CD4-positive, alpha-beta T cell (primary cell): ENCODE measurements around the gene PTP4A2. TPM values are rescaled to one million over a fixed set of nuclear protein-coding genes. Genes with fewer than 3 reads are reported as not detected.
"Not testable (repeated sequence)": the region's sequence is repeated elsewhere in the genome, so short reads cannot be mapped to it uniquely, and the experiment has no call there.

ENCODE experiments used
- ATAC-seq: fragments of 200-7000 bp; cut with Tn5 transposase; one replicate; pipeline ENCODE4 v1.10.0; 2022; ENCODE audit warnings: mild to moderate bottlenecking; ENCODE audit not compliant: poor library complexity
- CTCF ChIA-PET: fragments of 350-600 bp; sonication (Branson Sonifier 250); formaldehyde crosslinking; loops from one replicate; lab custom pipeline; 2021; ENCODE audit warnings: antibody characterized with exemption, inconsistent platforms; lab: Charles Lee
- POLR2A ChIA-PET: fragments of 350-600 bp; sonication (Branson Sonifier 250); formaldehyde crosslinking; loops from one replicate; lab custom pipeline; 2021; ENCODE audit warnings: antibody characterized with exemption, inconsistent platforms; lab: Charles Lee
- DNase-seq, 14 experiments: peaks; one replicate each; pipeline ENCODE4 v3.0.0-alpha.2; 2013 to 2020; ENCODE audit warnings: mixed read lengths in 2 of 14
- H3K27ac ChIP-seq, 2 donors: one replicate each; pipeline versions ENCODE4 v1.5.1 to v1.7.0; 2013; ENCODE audit warnings: low read length in 2 of 2, low read depth in 1 of 2, mild to moderate bottlenecking in 1 of 2
- H3K27me3 ChIP-seq, 2 experiments: 1 replicate in 1 of 2; 2 replicates in 1 of 2; pipeline versions ENCODE4 v1.6.1 to v1.7.0; 2013; ENCODE audit warnings: low read length in 2 of 2, control low read depth in 1 of 2, mild to moderate bottlenecking in 1 of 2, moderate library complexity in 1 of 2; ENCODE audit not compliant: insufficient read depth in 2 of 2, control insufficient read depth in 1 of 2
- H3K36me3 ChIP-seq: one replicate; pipeline ENCODE4 v1.6.1; 2013; ENCODE audit warnings: low read length, control low read depth; ENCODE audit not compliant: insufficient read depth
- H3K4me1 ChIP-seq: one replicate; pipeline ENCODE4 v1.6.1; 2013; ENCODE audit warnings: low read length, control low read depth; ENCODE audit not compliant: insufficient read depth
- H3K4me3 ChIP-seq: one replicate; pipeline ENCODE4 v1.5.1; 2013; ENCODE audit warnings: mild to moderate bottlenecking, low read length, moderate library complexity
- H3K9me3 ChIP-seq, 2 experiments: 1 replicate in 1 of 2; 2 replicates in 1 of 2; pipeline versions ENCODE4 v1.6.1 to v1.7.0; 2013; ENCODE audit warnings: low read length in 2 of 2, mild to moderate bottlenecking in 2 of 2, control low read depth in 1 of 2, moderate library complexity in 1 of 2; ENCODE audit not compliant: control insufficient read depth in 1 of 2, insufficient read depth in 1 of 2
- H3K27ac Mint-ChIP-seq: one replicate; pipeline ENCODE4 v1.8.0; 2020; ENCODE audit warnings: mixed read lengths
- H3K27me3 Mint-ChIP-seq: one replicate; pipeline ENCODE4 v1.8.0; 2021; ENCODE audit warnings: mixed read lengths
- H3K36me3 Mint-ChIP-seq: one replicate; pipeline ENCODE4 v1.8.0; 2021; ENCODE audit warnings: low read depth, mixed read lengths
- H3K4me1 Mint-ChIP-seq: one replicate; pipeline ENCODE4 v1.8.0; 2021; ENCODE audit warnings: low read depth, mixed read lengths
- H3K4me3 Mint-ChIP-seq: one replicate; pipeline ENCODE4 v1.8.0; 2020; ENCODE audit warnings: mild to moderate bottlenecking, mixed read lengths
- H3K9me3 Mint-ChIP-seq: one replicate; pipeline ENCODE4 v1.8.0; 2020; ENCODE audit warnings: mixed read lengths
- intact Hi-C, 2 experiments: fragments of 100-400 bp; cut with DNase I in 1 of 2; cut with micrococcal nuclease in 1 of 2; formaldehyde crosslinking; loops; one replicate each; pipeline versions ENCODE4 v1.15.1 to v1.9.0; 2023 to 2025; cut with DNase I, micrococcal nuclease
- total RNA-seq, 174 experiments: library from RNA in 2 of 174; stranded (reverse) in 2 of 174; gene quantifications; one replicate each; pipeline ENCODE4 v1.2.3 and lab custom pipeline; 2021 to 2026
- TF ChIP-seq, protein P1 (sequence below): fragments of 200-600 bp; IDR thresholded peaks from one replicate; pipeline ENCODE4 v1.8.0; 2022; ENCODE audit warnings: antibody characterized with exemption, mild to moderate bottlenecking

PTP4A2 gene
- total RNA-seq, 2 experiments from 2014 or later = 282 to 287 TPM

DNA sequence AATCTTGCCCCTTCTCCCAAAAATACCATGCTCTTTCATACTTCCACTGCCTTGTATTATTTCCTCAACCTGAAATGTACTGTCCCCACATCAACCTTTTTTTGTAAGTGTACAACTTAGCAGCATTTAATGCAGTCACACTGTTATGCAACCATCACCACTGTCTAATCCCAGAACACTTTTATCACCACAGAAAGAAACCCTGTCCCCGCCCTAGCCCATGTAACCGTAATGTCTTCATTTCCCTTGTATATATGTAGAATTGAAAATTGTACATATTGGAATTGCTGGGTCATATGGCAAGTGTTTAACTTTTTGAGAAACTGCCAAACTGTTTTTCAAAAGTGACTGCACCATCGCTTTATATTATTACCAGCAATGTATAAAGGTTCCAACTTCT lies 37.4 kb downstream of the PTP4A2 start:
- intact Hi-C loops = no loop called here
- H3K27ac Mint-ChIP-seq = no peak overlapping the region
- Histone ChIP-seq H3K9me3 (no peaks in the 10 kb centered on the region), H3K4me1 (no peaks in the 10 kb centered on the region), H3K27me3 (no peaks in the 10 kb centered on the region), H3K4me3 (no peak overlapping the region), H3K27ac (no peak overlapping the region), H3K36me3 (peaks cover 5% of the 10 kb centered on the region)
- ChIA-PET CTCF (interaction anchor here (0.9 kb wide), 1 partner anchor 21 kb away, joined by 3 read pairs; no protein-coding TSS in a partner anchor), POLR2A (interaction anchor here (2.5 kb wide), 1 partner anchor 11 kb away, joined by 8 read pairs; no protein-coding TSS in a partner anchor)
- TF ChIP-seq, protein P1, sequence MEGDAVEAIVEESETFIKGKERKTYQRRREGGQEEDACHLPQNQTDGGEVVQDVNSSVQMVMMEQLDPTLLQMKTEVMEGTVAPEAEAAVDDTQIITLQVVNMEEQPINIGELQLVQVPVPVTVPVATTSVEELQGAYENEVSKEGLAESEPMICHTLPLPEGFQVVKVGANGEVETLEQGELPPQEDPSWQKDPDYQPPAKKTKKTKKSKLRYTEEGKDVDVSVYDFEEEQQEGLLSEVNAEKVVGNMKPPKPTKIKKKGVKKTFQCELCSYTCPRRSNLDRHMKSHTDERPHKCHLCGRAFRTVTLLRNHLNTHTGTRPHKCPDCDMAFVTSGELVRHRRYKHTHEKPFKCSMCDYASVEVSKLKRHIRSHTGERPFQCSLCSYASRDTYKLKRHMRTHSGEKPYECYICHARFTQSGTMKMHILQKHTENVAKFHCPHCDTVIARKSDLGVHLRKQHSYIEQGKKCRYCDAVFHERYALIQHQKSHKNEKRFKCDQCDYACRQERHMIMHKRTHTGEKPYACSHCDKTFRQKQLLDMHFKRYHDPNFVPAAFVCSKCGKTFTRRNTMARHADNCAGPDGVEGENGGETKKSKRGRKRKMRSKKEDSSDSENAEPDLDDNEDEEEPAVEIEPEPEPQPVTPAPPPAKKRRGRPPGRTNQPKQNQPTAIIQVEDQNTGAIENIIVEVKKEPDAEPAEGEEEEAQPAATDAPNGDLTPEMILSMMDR = no peak
- DNase-seq (no peak), ATAC-seq (no peak)
- peaks cover 21% of the 10 kb centered on the region for H3K36me3 Mint-ChIP-seq
- H3K9me3 Mint-ChIP-seq = peaks cover 2% of the 10 kb centered on the region
- H3K4me3 Mint-ChIP-seq = no peak overlapping the region
- no peaks in the 10 kb centered on the region for H3K27me3 Mint-ChIP-seq
- H3K4me1 Mint-ChIP-seq = peaks cover 41% of the 10 kb centered on the region

DNA sequence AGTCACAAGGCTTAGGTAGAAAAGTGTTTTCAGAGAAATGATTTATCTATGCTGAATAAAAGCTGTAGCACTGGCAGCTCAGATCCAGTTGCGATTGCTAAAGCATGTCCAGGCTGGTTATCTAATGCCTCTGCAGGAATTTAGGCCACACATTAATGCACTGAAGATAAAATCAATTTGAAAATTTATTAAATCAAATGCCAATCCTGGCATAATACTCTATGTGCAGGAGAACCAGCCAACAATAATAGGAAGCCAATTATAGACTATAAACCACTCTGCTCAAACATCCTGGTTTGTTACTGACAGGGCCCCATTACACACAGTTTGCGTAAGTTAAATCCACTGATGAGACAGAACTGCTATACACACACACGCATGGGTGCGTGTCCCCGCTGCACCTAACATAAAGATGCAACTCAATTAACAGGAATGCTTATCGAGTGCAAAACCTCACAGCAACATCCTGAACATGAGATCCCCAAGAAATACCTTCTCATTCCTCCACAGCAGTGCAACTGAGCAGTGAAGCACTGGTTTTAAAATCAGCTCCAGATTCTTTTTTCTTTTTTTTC lies 40.6 kb downstream of the PTP4A2 start:
- ChIA-PET CTCF (no interaction called here), POLR2A (interaction anchor here (1.2 to 2.0 kb wide), 2 partner anchors 9 to 41 kb away, joined by 5 to 7 read pairs; partner anchors contain the start of gene PTP4A2)
- intact Hi-C loops = loop anchor here in 1 of 2 experiments (5.0 kb wide), 1 partner anchor 35 kb away; no protein-coding TSS in a partner anchor

DNA sequence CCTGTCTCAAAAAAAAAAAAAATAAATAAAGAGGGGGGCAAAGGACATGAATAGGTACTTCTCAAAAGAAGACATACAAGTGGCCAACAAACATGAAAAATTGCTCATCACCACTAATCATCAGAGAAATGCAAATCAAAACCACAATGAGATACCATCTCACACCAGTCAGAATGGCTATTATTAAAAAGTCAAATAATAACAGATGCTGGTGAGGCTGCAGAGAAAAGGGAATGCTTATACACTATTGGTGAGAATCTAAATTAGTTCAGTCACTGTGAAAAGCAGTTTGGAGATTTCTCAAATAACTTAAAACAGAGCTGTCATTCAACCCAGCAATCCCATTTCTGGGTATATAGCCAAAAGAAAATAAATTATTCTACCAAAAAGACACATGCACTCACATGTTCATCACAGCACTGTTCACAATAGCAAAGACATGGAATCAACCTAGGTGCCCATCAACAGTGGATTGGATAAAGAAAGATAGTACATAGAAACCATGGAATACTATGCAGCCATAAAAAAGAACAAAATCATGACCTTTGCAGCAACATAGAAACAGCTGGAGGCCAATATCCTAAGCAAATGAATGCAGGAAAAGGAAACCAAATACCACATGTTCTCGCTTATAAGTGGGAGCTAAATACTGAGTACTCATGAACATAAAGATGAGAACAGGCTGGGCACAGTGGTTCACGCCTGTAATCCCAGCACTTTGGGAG lies 42.5 kb downstream of the PTP4A2 start:
- H3K27ac Mint-ChIP-seq, H3K27me3 Mint-ChIP-seq, H3K36me3 Mint-ChIP-seq, H3K9me3 ChIP-seq, H3K36me3 ChIP-seq, DNase-seq, H3K27ac ChIP-seq, ATAC-seq, H3K4me3 ChIP-seq, H3K4me1 ChIP-seq, H3K9me3 Mint-ChIP-seq, H3K27me3 ChIP-seq, H3K4me3 Mint-ChIP-seq, H3K4me1 Mint-ChIP-seq: not testable (repeated sequence)
- ChIA-PET CTCF (interaction anchor here (1.1 kb wide), 1 partner anchor 11 kb away, joined by 3 read pairs; no protein-coding TSS in a partner anchor), POLR2A (interaction anchor here (2.0 kb wide), 1 partner anchor 43 kb away, joined by 7 read pairs; the partner anchor contains the start of gene PTP4A2)
- intact Hi-C loops = loop anchor here in 1 of 2 experiments (5.0 kb wide), 1 partner anchor 37 kb away; no protein-coding TSS in a partner anchor

More for the DNA sequence above, 40.6 kb downstream of the PTP4A2 start:
- Histone ChIP-seq H3K4me1 (no peaks in the 10 kb centered on the region), H3K9me3 (no peaks in the 10 kb centered on the region), H3K27me3 (no peaks in the 10 kb centered on the region), H3K36me3 (no peaks in the 10 kb centered on the region), H3K4me3 (no peak overlapping the region), H3K27ac (no peak overlapping the region)
- peaks cover 2% of the 10 kb centered on the region for H3K9me3 Mint-ChIP-seq
- TF ChIP-seq, protein P1 = no peak
- H3K27ac Mint-ChIP-seq = no peak overlapping the region
- ATAC-seq (no peak), DNase-seq (no peak)
- H3K27me3 Mint-ChIP-seq = no peaks in the 10 kb centered on the region
- H3K36me3 Mint-ChIP-seq = peaks cover 6% of the 10 kb centered on the region
- peaks cover 22% of the 10 kb centered on the region for H3K4me1 Mint-ChIP-seq
- no peak overlapping the region for H3K4me3 Mint-ChIP-seq
